ENCODE data around the gene COQ8B.

COQ8B gene

GRCh38 chr19:40717880-40718773, 1.4 kb upstream of the COQ8B start:
- DNase-seq (ENCODE audit: low read depth), result no peak

GRCh38 chr19:40717325-40717879, 716 bp upstream of the COQ8B start:
- no peak for DNase-seq (ENCODE audit: low read depth)

- DNase-seq (ENCODE audit: low read depth), result peak; percentile 61
These were observed 630 bp downstream of the COQ8B start for GRCh38 chr19:40716031-40716481.

- peak; percentile 94 for DNase-seq (ENCODE audit: low read depth)
These were observed 2.0 kb downstream of the COQ8B start for GRCh38 chr19:40714441-40715299.

- DNase-seq (ENCODE audit: low read depth), result no peak
These were observed 2.7 kb downstream of the COQ8B start for GRCh38 chr19:40713939-40714338.

- no peak for DNase-seq (ENCODE audit: low read depth)
These were observed 6.9 kb downstream of the COQ8B start for GRCh38 chr19:40709817-40710216.

GRCh38 chr19:40707615-40708014, 9.1 kb downstream of the COQ8B start:
- no peak for DNase-seq (ENCODE audit: low read depth)

GRCh38 chr19:40705950-40706619, 10.6 kb downstream of the COQ8B start:
- DNase-seq (ENCODE audit: low read depth), result no peak

GRCh38 chr19:40705362-40705651, 11.4 kb downstream of the COQ8B start:
- no peak for DNase-seq (ENCODE audit: low read depth)

GRCh38 chr19:40704491-40705361, 12.0 kb downstream of the COQ8B start:
- no peak for DNase-seq (ENCODE audit: low read depth)

- DNase-seq (ENCODE audit: low read depth), result no peak
These were observed 13.5 kb downstream of the COQ8B start for GRCh38 chr19:40703029-40703755.

- no peak for DNase-seq (ENCODE audit: low read depth)
These were observed 14.2 kb downstream of the COQ8B start for GRCh38 chr19:40702337-40703012.

GRCh38 chr19:40701758-40702157, 14.9 kb downstream of the COQ8B start:
- DNase-seq (ENCODE audit: low read depth), result no peak

- no peak for DNase-seq (ENCODE audit: low read depth)
These were observed 16.6 kb downstream of the COQ8B start for GRCh38 chr19:40700083-40700482.

GRCh38 chr19:40697007-40697406, 19.7 kb downstream of the COQ8B start:
- no peak for DNase-seq (ENCODE audit: low read depth)

- no peak for DNase-seq (ENCODE audit: low read depth)
These were observed 20.8 kb downstream of the COQ8B start for GRCh38 chr19:40695881-40696280.

GRCh38 chr19:40693896-40694295, 22.8 kb downstream of the COQ8B start:
- no peak for DNase-seq (ENCODE audit: low read depth)

GRCh38 chr19:40693150-40693788, 23.4 kb downstream of the COQ8B start:
- DNase-seq (ENCODE audit: low read depth), result no peak

GRCh38 chr19:40692212-40692551, 24.5 kb downstream of the COQ8B start:
- DNase-seq (ENCODE audit: low read depth), result no peak

All from T-helper 22 cell (primary cell).